ENCODE data around the gene PDLIM7.
A peak's percentile ranks its signal among the peaks of the same experiment; 100 is the strongest.

PDLIM7 gene

DNA sequence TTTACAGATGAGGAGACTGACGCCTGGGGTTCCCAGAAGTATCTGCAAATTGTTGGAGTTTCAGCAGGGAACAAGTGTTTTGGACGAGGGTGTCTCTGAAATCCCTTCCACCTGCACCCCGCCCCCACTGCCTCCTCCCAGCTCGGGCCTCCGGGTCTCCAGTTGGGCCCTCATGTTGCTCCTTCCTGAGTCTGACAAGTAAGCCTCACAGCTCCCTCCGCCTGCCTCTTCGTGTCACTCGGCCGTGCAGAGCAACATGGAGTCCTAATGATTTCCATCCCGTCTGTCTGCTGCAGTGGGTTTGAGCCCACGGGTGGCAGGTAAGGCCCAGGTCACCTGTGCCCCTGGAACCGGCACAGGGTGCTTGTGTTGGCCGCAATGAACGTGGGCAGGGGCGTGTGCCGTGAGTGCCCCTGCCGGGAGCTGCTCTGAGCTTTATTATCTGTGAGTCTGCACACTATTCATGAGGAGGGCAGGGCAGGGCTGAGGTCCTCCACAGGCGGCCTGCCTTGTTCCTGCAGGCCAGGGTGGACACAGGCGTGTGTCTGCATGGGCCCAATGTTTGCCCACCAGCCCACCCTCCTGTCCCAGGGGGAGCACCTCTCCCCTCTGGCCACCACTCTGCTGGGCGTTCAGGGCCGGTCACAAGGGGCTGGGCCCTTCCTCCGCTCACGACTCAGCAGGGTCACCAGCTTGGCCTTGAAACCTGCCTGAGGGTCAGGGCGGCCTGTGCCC lies 6.1 kb upstream of the PDLIM7 start:
- Histone ChIP-seq H3K79me2 (ENCODE audit: low read length) (no peaks in the 10 kb centered on the region), H3K4me3 (ENCODE audit: low read length) (no peak overlapping the region), H3K27me3 (ENCODE audit: low read depth, low read length) (peaks cover 13% of the 10 kb centered on the region), H3K9me3 (ENCODE audit: insufficient read depth, low read length) (no peaks in the 10 kb centered on the region), H3K36me3 (replicated peaks; ENCODE audit: low read depth, low read length) (peaks cover 5% of the 10 kb centered on the region), H4K20me1 (ENCODE audit: insufficient read depth, low read length) (peaks cover 26% of the 10 kb centered on the region), H3K9ac (ENCODE audit: low read length) (no peak overlapping the region), H3K27ac (ENCODE audit: low read length) (no peak overlapping the region), H2AFZ (ENCODE audit: low read depth, low read length) (no peak overlapping the region), H3K4me1 (ENCODE audit: low read length) (peaks cover 30% of the 10 kb centered on the region), H3K4me2 (ENCODE audit: low read length) (no peak overlapping the region)
- TF ChIP-seq, protein P1, sequence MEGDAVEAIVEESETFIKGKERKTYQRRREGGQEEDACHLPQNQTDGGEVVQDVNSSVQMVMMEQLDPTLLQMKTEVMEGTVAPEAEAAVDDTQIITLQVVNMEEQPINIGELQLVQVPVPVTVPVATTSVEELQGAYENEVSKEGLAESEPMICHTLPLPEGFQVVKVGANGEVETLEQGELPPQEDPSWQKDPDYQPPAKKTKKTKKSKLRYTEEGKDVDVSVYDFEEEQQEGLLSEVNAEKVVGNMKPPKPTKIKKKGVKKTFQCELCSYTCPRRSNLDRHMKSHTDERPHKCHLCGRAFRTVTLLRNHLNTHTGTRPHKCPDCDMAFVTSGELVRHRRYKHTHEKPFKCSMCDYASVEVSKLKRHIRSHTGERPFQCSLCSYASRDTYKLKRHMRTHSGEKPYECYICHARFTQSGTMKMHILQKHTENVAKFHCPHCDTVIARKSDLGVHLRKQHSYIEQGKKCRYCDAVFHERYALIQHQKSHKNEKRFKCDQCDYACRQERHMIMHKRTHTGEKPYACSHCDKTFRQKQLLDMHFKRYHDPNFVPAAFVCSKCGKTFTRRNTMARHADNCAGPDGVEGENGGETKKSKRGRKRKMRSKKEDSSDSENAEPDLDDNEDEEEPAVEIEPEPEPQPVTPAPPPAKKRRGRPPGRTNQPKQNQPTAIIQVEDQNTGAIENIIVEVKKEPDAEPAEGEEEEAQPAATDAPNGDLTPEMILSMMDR (IDR thresholded peaks at IDR 0.05; ENCODE audit: low read depth, low read length), result no peak
- TF ChIP-seq EZH2phosphoT487 (IDR thresholded peaks at IDR 0.05; ENCODE audit: low read depth), result no peak

DNA sequence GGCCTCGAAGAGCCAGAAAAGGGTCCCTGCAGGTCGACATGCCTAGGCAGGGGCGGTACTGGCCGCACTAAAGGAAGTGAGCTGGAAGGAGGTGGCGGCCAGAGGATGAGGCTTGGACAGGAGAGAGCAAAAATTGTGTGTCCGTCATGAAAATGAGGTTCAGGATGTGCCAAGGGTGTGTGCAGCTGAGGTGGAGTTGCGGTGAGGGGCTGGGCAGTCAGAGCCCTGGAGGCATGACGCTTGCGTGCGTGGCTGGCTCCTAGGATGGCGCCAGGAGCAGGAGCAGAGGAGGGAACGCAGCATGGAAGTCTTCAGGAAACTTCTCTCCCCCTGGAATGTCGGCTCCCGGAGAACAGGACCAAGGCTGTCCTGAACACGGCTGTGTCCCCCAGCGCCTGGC lies 5.5 kb upstream of the PDLIM7 start:
- Histone ChIP-seq H4K20me1 (ENCODE audit: insufficient read depth, low read length) (peaks cover 26% of the 10 kb centered on the region), H3K27ac (ENCODE audit: low read length) (no peak overlapping the region), H3K9ac (ENCODE audit: low read length) (no peak overlapping the region), H3K79me2 (ENCODE audit: low read length) (no peaks in the 10 kb centered on the region), H3K4me2 (ENCODE audit: low read length) (peak overlapping the region; percentile 71), H2AFZ (ENCODE audit: low read depth, low read length) (no peak overlapping the region), H3K9me3 (ENCODE audit: insufficient read depth, low read length) (no peaks in the 10 kb centered on the region), H3K36me3 (replicated peaks; ENCODE audit: low read depth, low read length) (peaks cover 5% of the 10 kb centered on the region), H3K4me1 (ENCODE audit: low read length) (peaks cover 28% of the 10 kb centered on the region), H3K4me3 (ENCODE audit: low read length) (no peak overlapping the region), H3K27me3 (ENCODE audit: low read depth, low read length) (peaks cover 19% of the 10 kb centered on the region)
- TF ChIP-seq EZH2phosphoT487 (IDR thresholded peaks at IDR 0.05; ENCODE audit: low read depth), result no peak
- TF ChIP-seq, protein P1 (IDR thresholded peaks at IDR 0.05; ENCODE audit: low read depth, low read length), result no peak

DNA sequence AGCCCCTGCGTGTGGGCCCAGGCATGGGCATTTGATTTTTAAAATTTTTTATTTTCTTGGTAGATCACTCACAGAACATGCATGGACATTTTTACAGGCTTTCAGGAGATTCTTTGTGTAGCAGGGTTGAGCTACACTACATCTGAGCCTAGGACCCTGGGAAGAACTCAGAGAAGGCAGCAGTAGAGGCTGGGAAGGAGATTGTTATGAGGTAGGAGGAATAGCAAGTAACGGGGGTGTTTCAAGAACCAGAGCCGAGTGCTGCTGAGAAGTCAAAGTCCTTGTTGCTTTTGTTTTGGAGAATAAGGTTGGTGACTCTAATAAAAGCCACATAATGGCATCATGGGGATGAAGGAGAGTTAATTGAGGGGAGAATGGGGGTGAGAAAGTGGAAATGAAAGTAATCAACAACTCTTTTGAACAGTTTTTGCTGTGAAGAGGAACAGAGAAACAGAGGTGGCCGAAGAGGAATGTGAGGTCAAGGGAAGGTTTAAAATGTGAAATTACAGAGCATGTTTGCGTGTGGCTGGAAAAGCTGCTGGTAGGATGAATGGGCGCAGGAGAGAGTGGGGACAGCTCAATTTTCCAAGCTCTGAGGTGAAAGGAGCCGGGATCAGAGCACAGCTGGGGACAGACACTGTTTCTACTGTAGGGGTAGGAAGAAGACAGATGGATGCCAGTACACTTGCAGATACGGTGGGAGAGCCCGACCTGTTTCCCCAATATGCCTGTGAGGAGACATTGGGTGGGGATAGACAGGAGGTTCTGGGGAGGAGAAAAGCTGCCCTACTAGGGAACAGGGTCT lies 4.7 kb upstream of the PDLIM7 start:
- H4K20me1 ChIP-seq (ENCODE audit: insufficient read depth, low read length), result peaks cover 26% of the 10 kb centered on the region
- peaks cover 5% of the 10 kb centered on the region for H3K36me3 ChIP-seq (replicated peaks; ENCODE audit: low read depth, low read length)
- H3K9ac ChIP-seq (ENCODE audit: low read length), result no peak overlapping the region
- peaks cover 31% of the 10 kb centered on the region for H3K4me1 ChIP-seq (ENCODE audit: low read length)
- no peaks in the 10 kb centered on the region for H3K9me3 ChIP-seq (ENCODE audit: insufficient read depth, low read length)
- H2AFZ ChIP-seq (ENCODE audit: low read depth, low read length), result no peak overlapping the region
- H3K4me3 ChIP-seq (ENCODE audit: low read length), result peak overlapping the region; percentile 22; the same call in 1 of the 2 replicates
- no peaks in the 10 kb centered on the region for H3K79me2 ChIP-seq (ENCODE audit: low read length)
- H3K4me2 ChIP-seq (ENCODE audit: low read length), result peak overlapping the region; percentile 71
- peak; percentile 48; the same call in 1 of the 2 replicates for TF ChIP-seq EZH2phosphoT487 (IDR thresholded peaks at IDR 0.05; ENCODE audit: low read depth)
- TF ChIP-seq, protein P1 (IDR thresholded peaks at IDR 0.05; ENCODE audit: low read depth, low read length), result no peak
- H3K27ac ChIP-seq (ENCODE audit: low read length), result peak overlapping the region; percentile 19; the same call in 1 of the 2 replicates
- peaks cover 22% of the 10 kb centered on the region for H3K27me3 ChIP-seq (ENCODE audit: low read depth, low read length)

All from OCI-LY3 (cell line).